Activated CD4-positive, alpha-beta T cell treated with anti-CD3 and anti-CD28 coated beads, Interleukin-2, amount 50 U/mL, for 1 hour (primary cell): ENCODE measurements around the gene TTC28.
"Not testable (repeated sequence)": the region's sequence is repeated elsewhere in the genome, so short reads cannot be mapped to it uniquely, and the experiment has no call there.

Source experiments
- DNase-seq: peaks from one replicate; pipeline ENCODE4 v3.0.0-alpha.2; 2020

The TTC28 gene

DNA sequence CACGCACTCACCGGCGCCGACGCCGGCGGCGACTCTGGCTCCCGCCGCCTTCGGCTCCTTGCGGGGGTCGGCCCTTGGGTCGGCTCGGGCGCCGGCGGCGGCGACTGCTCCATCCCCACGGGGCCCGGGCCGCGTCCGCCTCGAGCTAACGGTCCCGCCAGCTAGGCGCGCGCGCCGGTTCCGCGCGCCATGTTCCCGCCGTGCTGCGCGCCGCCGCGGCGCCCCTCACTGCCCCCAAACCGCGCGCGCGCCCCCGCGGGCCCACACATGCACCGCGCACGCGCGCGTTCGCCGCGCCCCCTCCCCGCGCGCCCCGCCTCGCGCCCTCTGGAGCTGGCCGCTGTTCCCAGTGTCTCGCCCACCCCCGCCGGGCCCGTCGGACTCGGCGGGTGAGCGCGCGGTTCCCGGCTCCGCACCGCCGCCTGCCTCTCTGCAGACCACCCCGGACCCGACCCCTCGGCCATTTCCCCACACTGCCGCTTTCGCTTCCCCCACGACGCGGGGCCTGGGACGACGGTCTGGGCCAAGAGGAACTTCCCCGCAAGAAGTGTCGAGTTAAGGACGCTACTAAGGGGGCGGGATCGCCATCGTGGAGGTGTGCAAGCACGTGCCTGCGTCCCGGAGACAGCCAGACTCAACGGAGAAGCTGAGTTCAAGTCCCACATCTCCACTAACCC, at the start of gene TTC28:
Gene TTC28 (minus strand): TSS at position 230 of the 677 bp plus-strand sequence. CDS start 117 bp downstream, at position 113.
- not testable (repeated sequence) for DNase-seq

- no peak for DNase-seq
Observed at GRCh38 chr22:28728621-28729313, 49.1 kb upstream of the TTC28 start.

DNA sequence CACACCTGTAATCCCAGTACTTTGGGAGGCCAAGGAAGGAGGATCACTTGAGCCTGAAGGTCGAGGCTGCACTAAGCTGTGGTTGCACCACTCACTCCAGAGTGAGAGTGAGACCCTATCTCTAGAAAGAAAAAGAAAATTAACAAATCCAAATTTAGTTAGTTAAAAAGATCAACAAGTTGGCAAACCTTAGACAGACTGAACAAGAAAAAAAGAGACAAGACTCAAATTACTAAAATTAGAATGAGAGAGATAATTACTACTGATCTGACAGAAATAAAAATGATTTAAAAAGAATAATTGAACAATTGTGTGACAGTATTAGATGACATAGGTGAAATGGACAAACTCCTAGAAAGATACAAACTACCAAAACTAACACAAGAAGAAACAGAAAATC, 48.4 kb upstream of the TTC28 start:
- no peak for DNase-seq

DNA sequence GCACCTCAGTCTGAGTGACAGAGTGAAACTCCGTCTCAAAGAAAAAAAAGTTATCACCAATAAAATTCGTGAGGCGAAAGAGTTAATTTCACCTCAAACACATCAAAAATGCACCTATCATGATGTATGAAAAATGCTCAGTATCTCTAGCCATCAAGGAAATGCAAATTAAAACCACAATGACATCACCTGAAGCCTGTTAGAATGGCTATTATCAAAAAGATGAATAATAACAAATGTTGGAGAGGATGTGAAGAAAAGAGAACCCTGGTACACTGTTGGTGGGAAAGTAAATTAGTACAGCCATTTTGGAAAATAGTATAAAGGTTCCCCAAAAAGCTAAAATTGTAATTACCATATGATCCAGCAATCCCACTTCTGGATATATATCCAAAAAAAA, 38.4 kb upstream of the TTC28 start:
- no peak for DNase-seq

- no peak for DNase-seq
Observed at GRCh38 chr22:28716686-28717085, 37.0 kb upstream of the TTC28 start.

- DNase-seq, result no peak
Observed at GRCh38 chr22:28715611-28716010, 36.0 kb upstream of the TTC28 start.

DNA sequence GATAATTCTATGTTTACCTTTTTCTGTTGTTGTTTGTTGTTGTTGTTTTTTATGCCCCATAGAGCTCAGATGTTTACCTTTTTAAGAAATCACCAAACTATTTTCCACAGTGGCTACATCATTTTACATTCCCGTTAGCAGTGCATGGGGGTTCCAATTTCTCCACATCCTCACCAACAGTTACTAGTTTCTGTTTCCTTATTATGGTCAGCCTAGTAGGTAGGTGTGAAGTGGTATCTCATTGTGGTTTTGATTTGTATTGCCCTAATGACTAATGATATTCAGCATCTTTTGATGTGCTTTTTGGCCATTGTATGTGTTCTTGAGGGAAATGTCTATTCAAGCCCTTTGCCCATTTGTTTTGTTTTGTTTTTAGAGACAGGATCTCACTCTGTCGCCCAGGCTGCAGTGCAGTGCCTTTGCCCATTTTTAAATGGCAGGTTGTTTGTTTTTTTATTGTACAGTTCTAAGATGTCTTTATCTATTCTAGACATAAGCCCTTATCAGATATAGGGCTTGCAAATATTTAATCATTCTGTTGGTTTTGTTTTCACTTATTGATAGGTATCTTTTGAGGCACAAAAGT, 34.5 kb upstream of the TTC28 start:
- DNase-seq, result no peak

- DNase-seq, result no peak
Observed at GRCh38 chr22:28711820-28712777, 32.5 kb upstream of the TTC28 start.

DNA sequence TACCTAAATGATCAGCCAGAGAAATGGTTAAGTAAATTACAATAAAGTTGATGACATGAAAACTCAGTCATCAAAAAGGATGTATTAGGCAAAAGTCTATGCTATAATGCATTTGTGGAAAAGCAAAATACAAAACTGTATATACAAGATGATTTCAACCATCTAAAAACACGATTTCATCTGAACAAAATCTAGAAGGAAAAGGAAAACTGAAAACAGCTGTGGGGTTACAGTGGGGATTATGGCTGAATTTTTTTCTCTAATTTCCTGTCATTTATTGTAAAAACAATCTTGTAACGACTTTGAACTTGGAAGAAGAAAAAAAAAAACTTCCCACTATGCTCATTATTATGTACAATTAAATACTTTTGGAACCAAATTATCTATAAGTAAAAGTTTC, 31.7 kb upstream of the TTC28 start:
- DNase-seq, result no peak

DNA sequence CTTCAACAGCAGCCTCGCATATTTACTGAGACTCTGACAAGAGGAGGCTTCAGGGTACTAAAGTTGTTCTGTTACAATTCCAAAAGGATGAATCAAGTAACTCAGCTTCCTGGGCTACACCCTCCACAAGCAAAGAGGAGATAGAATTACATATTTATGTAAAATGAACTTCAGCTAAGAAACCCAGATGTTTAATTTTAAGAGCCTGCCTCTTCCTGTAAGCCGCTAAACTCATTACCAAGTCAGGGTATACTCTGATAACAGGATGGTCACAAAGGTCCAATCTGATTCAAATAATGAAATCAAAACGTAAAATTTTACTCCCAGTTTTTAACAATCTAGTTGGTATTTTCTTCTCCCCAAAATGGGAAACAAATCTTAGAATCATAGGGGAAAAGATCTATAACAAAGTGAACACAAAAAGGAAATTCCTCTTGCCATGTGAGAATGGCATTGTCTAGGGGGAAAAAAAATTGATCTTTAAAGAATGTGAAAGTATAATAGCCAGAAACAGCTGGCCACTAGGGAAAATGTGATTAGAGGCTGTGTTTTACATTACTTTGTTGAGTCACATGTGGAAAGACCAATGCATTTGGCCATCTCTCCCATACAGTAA, 31.0 kb upstream of the TTC28 start:
- DNase-seq, result no peak

- DNase-seq, result no peak
Observed at GRCh38 chr22:28710107-28710506, 30.5 kb upstream of the TTC28 start.

DNA sequence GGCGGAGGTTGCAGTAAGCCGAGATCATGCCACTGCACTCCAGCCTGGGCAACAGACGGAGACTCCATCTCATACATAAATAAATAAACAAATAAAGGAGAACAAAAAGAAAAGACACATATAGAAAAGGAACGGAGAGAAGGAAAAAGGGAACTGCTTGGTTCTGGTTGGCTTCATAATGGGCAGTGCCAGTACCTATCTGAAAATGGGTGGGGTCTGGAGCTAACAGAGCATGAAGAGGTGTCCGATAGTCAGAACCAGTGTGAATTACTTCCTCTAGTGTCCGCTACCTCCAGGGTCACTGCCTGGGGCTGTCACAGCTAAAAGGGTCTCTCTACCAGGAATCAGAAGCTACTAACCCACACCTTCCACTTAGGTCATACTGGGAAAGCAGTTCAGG, 27.2 kb upstream of the TTC28 start:
- no peak for DNase-seq

GRCh38 chr22:28703436-28703835, 23.8 kb upstream of the TTC28 start:
- no peak for DNase-seq

DNA sequence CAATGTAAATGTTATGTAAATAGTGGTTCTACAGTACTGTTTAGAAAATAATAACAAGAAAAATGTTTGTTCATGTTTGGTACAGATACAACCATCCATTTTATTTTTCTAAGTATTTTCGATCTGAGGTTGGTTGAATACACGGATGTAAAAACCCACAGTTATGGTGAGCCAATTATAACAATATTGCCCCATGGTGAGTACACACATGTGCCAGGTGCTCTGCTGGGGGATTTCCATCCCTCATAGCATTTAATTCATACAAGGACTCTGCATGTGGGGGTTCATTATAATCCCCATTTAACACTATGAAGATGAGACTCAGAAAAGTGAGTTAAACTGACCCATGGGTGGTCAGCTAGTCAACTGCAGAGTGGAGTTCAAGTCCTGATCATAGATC, 23.3 kb upstream of the TTC28 start:
- DNase-seq, result no peak

DNA sequence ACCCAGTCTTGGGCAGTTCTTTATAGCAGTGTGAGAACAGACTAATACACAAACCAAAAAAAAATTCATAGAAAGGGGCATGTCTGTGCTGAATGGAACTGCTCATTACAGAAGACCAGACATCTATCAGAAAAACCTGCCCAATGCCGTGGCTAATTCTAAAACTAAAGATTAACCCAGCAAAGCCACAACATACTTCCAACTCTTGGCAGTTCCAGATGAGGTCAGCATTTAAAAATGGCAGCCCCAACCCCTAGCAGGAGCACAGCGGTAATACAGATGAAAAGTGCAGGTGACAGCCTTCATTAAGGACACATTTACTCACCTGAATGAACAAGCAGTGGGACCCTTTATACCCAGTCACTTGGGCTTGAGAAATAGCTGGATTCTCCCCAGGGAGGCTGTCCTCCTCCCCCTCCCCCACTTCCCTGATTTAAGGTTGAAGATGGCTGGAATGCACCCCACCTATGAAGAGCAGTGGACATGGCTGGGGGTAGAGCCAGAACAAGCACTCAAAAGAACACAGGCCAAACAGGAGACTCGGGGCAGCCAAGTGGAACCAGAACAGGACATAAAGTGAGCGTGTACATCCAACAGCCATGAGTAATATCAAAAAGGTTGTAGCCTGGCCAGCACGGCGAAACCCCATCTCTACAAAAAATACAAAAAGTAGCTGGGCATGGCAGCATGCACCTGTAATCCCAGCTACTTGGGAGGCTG, 13.6 kb upstream of the TTC28 start:
- not testable (repeated sequence) for DNase-seq

- not testable (repeated sequence) for DNase-seq
Observed at GRCh38 chr22:28689796-28690195, 10.2 kb upstream of the TTC28 start.

DNA sequence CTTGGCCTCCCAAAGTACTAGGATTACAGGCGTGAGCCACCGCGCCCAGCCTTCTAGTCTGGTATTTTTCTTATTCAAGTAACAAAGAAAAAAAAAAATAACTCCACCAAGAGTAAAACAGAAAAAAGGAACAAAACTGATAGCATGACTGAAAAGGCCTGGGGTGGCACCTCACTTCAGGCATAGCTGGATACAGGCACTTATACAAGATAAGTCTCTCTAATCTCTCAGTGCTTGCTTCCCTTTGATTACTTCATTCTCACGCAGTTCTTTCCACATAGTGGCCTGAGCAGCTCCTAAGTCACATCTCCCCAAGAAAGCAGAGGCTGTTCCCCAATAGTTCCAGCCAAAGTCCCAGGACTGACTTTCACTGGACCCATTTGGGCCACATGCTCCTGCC, 3.3 kb upstream of the TTC28 start:
- DNase-seq, result not testable (repeated sequence)

DNA sequence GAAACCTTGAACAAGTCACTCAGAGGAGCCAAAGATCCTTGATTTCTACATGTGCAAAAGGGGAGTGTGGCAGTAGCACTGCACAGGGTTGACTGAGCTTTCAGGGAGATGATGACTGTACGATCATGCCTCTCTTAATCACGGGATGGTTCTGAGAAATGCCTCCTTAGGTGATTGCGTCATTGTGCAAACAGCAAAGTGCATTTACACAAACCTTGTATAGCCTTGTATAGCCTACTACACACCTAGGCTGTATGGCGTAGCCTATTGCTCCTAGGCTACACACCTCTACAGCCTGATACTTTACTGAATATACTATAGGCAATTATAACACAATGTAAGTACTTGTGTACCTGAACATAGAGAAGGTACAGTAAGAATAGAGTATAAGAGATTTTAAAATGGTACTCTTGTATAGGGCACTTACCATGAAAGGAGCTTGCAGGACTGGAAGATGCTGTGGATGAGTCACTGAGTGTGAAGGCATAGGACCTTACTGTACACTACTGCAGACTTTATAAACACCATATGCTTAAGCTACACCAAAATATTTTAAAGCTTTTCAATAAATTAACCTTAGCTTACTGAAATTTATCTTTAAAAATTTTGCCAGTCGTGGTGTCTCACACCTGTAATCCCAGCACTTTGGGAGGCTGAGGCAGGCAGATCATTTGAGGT, 1.3 kb upstream of the TTC28 start:
- DNase-seq, result not testable (repeated sequence)

- not testable (repeated sequence) for DNase-seq
Observed at GRCh38 chr22:28678778-28679610, 646 bp downstream of the TTC28 start.

DNA sequence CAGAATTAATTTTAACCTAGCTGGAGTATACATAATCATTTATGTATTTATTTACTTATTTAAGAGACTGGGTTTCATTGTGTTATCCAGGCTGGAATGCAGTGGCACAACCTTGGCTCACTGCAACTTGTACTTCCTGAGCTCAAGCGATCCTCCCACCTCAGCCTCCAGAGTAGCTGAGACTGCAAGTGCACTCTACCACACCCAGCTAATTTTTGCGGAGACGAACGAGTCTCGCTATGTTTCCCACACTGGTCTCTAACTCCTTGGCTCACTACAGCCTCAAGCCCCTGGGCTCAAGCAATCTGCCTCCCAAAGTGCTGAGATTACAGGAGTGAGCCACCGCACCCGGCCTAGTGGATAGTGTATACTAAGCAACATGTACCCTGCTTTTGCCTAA, 1.5 kb downstream of the TTC28 start:
- not testable (repeated sequence) for DNase-seq
